ENCODE measurements around the gene MMEL1. TPM values are rescaled to one million over a fixed set of nuclear protein-coding genes. Genes with fewer than 3 reads are reported as not detected.
A peak's percentile ranks its signal among the peaks of the same experiment; 100 is the strongest.

The MMEL1 gene
- total RNA-seq, 4 donors from 2014 or later: 2.2 to 2.6 TPM; not detected in 2

- Histone ChIP-seq H3K4me3 (no peak overlapping the region), H3K27ac (no peak overlapping the region), H3K9me3 (no peaks in the 10 kb centered on the region), H3K27me3 (peaks cover 13% of the 10 kb centered on the region), H3K36me3 (no peaks in the 10 kb centered on the region), H3K4me1 (peaks cover 27% of the 10 kb centered on the region)
- TF ChIP-seq CTCF (IDR thresholded peaks at IDR 0.05) (no peak), POLR2A (IDR thresholded peaks at IDR 0.05) (no peak), EP300 (IDR thresholded peaks at IDR 0.05) (no peak), POLR2AphosphoS5 (IDR thresholded peaks at IDR 0.05) (no peak)
- 76% methylated on average over 2 of the region's 3 CpGs for WGBS
- DNase-seq (ENCODE audit: low spot score in 2 of 2): no peak
These were observed 7.8 kb upstream of the MMEL1 start for GRCh38 chr1:2640626-2641025.

DNA sequence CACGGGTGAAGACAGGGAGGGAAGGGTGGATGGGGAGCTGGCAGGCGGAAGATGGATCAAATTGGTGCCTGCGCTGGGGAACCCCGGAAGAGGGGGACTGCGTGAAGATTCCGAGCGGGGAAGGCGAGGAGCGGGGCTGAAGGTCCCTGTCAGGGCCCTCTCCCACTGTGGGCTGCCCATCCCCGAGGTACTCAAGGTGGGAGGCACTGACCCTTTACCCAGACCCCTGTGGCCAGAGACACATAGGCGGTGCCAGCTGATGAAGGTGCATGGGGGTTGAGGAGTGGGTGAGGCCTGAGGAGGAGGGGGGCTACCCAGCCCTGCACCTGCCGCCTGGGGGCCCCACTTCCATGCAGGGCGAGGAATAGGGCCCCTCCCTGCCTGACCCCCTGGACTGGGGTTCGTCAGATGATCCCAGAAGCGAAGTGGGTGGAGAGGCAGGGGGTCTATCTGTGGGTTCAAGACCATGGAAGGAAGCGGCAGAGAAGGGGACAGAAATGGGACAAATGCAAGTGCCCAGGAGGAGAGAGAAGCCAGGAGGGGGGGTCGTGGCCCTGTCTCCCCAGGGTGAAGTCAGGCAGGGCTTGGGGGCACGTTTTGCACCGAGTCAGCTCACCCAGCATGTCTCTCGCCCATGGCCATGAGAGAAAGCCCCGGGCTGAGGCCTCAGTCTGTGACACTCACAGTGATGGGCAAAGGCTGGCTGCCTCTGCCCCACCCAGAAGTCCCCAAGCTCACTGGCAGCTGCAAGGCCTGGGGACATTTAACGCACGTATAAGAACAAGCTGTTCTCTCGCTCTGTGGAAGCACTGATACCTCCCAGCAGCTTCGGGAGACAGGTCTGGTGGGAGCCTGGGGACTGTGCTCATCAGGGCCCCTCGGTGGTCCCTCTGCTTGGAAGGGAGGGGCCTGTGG is 7.0 kb upstream of the MMEL1 start:
- H3K27me3 ChIP-seq: peaks cover 19% of the 10 kb centered on the region
- no peak overlapping the region for H3K4me3 ChIP-seq
- H3K4me1 ChIP-seq: peaks cover 27% of the 10 kb centered on the region
- DNase-seq (ENCODE audit: low spot score in 2 of 2): no peak
- H3K27ac ChIP-seq: no peak overlapping the region
- no peaks in the 10 kb centered on the region for H3K9me3 ChIP-seq
- 68% methylated on average over 24 of the region's 26 CpGs for WGBS
- TF ChIP-seq EP300 (IDR thresholded peaks at IDR 0.05) (no peak), POLR2A (IDR thresholded peaks at IDR 0.05) (no peak), POLR2AphosphoS5 (IDR thresholded peaks at IDR 0.05) (no peak), CTCF (IDR thresholded peaks at IDR 0.05) (no peak)
- no peaks in the 10 kb centered on the region for H3K36me3 ChIP-seq

DNA sequence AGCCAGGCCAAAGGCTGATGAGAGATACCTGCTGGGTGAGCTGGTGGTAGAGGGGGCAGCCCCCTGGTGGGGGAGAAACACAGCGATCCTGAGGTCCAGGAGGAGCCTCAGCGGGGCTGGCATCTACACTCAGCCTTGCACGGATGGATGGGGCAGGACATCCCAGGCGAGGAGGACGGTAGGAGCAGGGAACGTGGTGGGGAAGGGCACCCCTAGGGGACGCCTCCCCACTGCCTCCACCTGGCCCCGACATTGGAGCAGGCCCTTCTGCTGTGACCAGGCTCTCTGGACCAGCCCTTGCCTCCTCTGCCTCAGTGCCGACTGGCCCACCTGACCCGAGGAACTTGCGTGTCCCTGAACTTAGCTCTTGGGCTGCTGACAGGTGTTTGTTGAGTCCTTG is 6.4 kb upstream of the MMEL1 start:
- no peak for TF ChIP-seq EP300 (IDR thresholded peaks at IDR 0.05)
- TF ChIP-seq POLR2AphosphoS5 (IDR thresholded peaks at IDR 0.05): no peak
- TF ChIP-seq CTCF (IDR thresholded peaks at IDR 0.05): no peak
- no peak for TF ChIP-seq POLR2A (IDR thresholded peaks at IDR 0.05)
- whole genome bisulfite sequencing: 58% methylated on average over 10 of the region's 11 CpGs
- H3K27me3 ChIP-seq: peaks cover 21% of the 10 kb centered on the region
- no peak for DNase-seq (ENCODE audit: low spot score in 2 of 2)
- no peak overlapping the region for H3K4me3 ChIP-seq
- no peaks in the 10 kb centered on the region for H3K36me3 ChIP-seq
- H3K27ac ChIP-seq: no peak overlapping the region
- H3K9me3 ChIP-seq: no peaks in the 10 kb centered on the region
- peaks cover 27% of the 10 kb centered on the region for H3K4me1 ChIP-seq

DNA sequence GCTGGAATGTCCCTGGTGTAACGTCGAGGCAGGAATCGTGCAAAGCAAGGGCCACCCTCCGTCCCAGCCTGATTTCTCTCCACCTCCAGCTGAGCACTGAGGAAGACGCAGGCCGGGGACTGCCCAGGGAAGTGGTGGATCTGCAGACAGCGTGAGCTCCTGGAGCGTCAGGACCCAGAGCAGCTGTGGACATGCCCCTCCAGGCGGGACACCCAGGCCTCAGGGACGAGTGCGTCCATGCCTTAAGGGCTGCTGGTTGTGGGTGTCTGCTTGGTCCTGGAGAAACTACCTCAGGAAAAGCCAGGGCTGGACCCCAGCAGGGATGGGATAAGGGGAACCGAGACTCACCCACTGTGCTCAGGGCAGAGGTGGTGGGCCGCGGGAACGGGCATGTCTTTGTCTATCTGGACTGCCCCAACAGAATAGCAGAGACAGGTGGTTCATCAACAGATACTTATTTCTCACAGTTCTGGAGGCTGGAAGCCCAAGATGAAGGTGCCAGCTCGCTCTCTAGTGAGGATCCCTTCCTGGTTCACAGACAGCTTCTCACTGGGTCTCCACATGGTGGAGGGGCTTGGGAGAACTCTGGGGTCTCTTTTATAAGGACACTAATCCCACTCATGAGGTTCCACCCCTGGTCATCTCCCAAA is 5.8 kb upstream of the MMEL1 start:
- H3K4me3 ChIP-seq: no peak overlapping the region
- H3K27ac ChIP-seq: no peak overlapping the region
- no peaks in the 10 kb centered on the region for H3K9me3 ChIP-seq
- peaks cover 27% of the 10 kb centered on the region for H3K27me3 ChIP-seq
- peak in 1 of 2 donors; percentile 68 for DNase-seq (ENCODE audit: low spot score in 2 of 2)
- TF ChIP-seq CTCF (IDR thresholded peaks at IDR 0.05): no peak
- WGBS: 69% methylated on average over 13 of the region's 16 CpGs
- H3K4me1 ChIP-seq: peaks cover 28% of the 10 kb centered on the region
- no peaks in the 10 kb centered on the region for H3K36me3 ChIP-seq

DNA sequence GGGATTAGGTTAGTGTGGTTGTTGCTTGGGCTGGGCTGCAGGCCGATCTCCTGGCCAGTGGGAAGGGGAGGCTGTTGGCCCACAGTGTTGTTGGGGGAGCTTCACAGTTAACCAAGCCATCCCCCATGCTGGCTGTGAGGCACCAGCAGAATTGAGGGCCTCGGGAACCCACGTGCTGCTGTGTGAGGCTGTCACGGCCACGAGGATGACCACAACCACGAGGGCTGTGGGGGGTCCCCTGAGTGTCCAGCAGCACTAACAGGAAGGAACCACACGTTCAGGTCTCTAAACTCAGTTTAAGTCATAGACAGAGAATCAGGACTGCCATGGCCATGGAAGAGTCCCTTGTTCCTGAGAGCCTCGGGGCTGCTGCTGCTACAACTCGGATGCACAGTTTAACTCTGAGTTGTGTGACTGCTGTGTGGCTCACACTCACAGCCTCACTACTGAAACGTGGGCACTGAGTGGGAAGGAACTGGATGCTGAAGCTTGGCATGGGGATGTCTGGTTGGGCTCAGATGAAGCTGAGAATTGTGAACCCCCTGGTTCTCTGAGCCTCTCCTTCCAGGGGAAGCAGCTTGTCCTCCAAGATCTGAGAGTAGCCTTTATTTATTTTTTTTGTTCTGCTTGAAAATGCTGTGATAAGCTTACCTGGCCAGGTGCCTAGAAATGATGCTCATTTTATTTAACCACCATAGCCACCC is 4.8 kb upstream of the MMEL1 start:
- Histone ChIP-seq H3K27ac (no peak overlapping the region), H3K9me3 (no peaks in the 10 kb centered on the region), H3K4me3 (no peak overlapping the region), H3K4me1 (peaks cover 18% of the 10 kb centered on the region), H3K27me3 (peaks cover 34% of the 10 kb centered on the region), H3K36me3 (no peaks in the 10 kb centered on the region)
- WGBS: 50% methylated on average over 3 of the region's 10 CpGs
- no peak for TF ChIP-seq POLR2A (IDR thresholded peaks at IDR 0.05)
- TF ChIP-seq EP300 (IDR thresholded peaks at IDR 0.05): no peak
- no peak for TF ChIP-seq POLR2AphosphoS5 (IDR thresholded peaks at IDR 0.05)
- peak in 1 of 2 donors; percentile 60 for DNase-seq (ENCODE audit: low spot score in 2 of 2)

Data from suprapubic skin (tissue), 4 donors.